HG02759 (cell line): ENCODE data around the gene ADAT3.
A peak's percentile ranks its signal among the peaks of the same experiment; 100 is the strongest.

ENCODE experiments used
- ATAC-seq: cut with Tn5 transposase; IDR thresholded peaks from one replicate; pipeline ENCODE4 v1.9.1; 2021; ENCODE audit warnings: mild to moderate bottlenecking, moderate library complexity; ENCODE audit not compliant: unreplicated experiment

The ADAT3 gene

DNA sequence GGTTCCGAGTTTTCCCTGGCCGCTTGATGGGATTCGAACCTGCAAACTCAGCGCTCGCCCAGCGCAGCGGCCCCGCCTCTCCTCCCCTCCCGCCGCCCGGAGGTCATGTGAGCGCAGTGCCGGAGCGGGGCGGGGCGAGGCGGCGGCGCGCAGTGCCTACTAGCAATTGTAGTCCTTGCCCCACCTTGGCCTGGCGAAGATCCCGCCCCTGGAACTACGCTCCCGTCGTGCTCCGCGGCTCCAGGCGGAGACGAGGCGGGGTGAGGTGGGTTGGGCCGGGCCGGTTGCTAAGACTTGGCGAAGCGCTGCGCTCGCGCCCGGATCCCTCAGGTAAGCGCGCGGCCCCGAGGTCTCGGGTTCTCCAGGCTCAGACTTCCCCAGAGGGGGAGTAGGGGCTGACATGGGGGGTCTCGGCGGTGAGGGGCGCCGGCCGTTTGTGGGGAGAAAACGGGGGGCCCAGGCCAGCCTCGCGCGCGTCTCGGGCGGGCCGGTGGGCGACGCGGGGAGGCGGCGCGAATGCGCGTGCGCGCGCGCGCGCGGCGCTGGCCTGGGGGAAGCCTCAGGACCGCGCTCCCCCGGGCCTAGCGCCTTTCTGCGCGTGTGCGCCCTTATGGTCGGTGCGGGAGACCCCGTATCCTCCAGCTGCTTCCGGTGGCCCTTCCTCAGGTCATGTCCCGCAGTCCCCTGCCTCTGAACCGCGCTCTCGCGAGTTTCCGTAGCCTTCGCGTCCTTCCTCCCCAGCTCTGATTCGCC, at the start of gene ADAT3, which contains the start of gene SCAMP4:
Gene ADAT3 (plus strand): TSS at position 290 of the 753 bp plus-strand sequence. CDS start 6,649 bp downstream, outside the sequence.
Gene SCAMP4 (plus strand): TSS at position 290 of the 753 bp plus-strand sequence. CDS start 9,621 bp downstream, outside the sequence.
- ATAC-seq: peak; percentile 91

- no peak for ATAC-seq
Observed at GRCh38 chr19:1855828-1856255, 49.4 kb upstream of the ADAT3 start.

- ATAC-seq: peak; percentile 3
Observed at GRCh38 chr19:1856345-1856697, 48.9 kb upstream of the ADAT3 start.

- peak; percentile 34 for ATAC-seq
Observed at GRCh38 chr19:1856698-1857603, 48.2 kb upstream of the ADAT3 start.

GRCh38 chr19:1857648-1858326, 47.4 kb upstream of the ADAT3 start:
- ATAC-seq: no peak

GRCh38 chr19:1858412-1859081, 46.7 kb upstream of the ADAT3 start:
- ATAC-seq: no peak

GRCh38 chr19:1859331-1859781, 45.8 kb upstream of the ADAT3 start:
- ATAC-seq: no peak

- no peak for ATAC-seq
Observed at GRCh38 chr19:1860042-1860775, 45.0 kb upstream of the ADAT3 start.

DNA sequence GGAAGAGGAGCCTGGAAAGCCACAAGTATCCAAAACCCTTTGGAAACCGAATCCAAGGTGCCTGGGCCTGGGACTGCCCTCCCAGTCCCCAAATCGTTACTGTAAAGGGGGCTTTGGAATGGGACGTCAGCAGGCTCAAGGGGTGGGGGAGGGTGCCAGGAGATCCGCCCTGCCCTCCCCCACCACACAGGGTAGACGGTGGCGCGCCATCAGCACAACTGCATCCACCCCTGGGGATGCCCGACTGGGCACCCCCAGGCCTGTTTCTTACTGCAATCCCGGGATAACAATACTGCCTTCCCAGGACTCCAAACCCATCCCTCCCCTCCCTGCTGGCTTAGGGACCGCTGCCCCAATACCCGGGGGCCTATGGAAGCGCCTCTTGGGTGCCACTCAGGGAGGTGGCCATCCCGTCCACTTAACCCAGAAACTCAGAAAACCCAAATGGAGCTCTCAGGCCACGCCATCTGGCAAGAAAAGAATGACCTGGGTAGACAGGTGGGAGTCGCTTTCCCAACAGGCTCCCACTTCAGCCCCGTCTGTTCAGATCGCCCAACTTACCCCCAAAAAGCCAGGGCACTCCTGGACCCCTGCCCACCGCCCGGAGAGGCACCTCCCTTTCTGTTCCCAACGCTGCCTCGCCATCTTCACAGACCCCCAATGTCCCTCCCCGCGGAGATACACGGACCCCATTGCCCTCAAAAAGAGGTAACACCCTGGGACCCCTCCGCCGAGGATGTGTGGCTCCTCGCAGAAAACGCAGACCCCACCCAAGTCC, 44.2 kb upstream of the ADAT3 start:
- no peak for ATAC-seq

DNA sequence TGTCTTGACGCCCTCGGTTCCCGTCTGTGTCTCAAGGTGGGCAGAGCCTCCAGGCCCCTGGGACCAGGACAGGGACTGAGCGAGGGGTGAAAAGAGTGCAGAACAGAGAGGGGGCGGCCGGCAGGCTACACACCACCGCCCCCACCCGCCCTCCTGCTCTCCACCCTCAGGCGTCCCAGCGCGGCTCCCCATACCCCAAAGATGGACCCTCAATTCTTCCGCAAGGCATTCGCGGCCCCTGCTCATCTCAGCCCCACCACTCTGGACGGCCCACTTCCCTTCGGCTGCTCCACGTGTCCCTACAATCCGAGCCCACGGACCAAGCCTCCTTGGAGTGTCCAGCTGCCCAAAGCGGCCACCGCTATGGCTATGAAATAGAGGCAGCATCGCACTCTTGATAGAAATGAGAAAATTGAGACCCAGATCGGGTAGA, 43.6 kb upstream of the ADAT3 start:
- no peak for ATAC-seq

DNA sequence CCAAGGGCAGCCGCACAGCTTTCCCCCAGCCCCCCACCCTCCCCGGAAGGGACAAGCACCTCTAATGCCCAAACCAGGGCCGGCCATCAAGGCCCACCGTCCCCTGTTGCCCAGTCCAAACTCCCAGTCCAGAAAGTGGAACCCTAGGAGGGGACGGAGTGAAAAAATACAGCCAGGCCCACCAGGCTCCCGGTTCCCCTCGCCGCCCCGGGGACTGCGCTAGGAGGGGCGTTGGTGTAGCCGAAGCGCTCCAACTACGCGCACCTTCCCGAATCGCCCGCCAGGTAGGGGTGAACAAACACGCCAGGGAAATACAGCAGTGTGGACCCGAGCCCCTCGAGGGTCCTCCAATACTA, 43.2 kb upstream of the ADAT3 start:
- ATAC-seq: no peak

GRCh38 chr19:1862424-1863327, 42.5 kb upstream of the ADAT3 start:
- peak; percentile 1 for ATAC-seq

DNA sequence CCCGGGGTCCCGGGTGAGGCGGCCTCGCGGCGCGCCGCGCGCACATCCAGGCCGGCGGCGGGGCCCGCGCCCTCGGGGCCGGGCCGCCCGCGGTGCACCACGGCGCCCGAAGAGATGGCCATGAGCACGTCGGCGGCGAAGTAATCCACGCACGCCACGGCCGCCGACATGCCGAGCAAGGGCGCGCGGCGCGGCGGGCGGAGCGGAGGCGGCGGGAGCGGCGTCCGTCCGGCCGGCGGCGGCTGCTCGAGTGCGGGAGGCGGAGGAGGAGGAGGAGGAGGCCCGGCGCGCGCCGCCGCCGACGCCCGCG, 41.9 kb upstream of the ADAT3 start, which contains the start of gene KLF16:
Gene KLF16 (minus strand): TSS at position 252 of the 310 bp plus-strand sequence. CDS start 82 bp downstream, at position 170.
- ATAC-seq: peak; percentile 1

DNA sequence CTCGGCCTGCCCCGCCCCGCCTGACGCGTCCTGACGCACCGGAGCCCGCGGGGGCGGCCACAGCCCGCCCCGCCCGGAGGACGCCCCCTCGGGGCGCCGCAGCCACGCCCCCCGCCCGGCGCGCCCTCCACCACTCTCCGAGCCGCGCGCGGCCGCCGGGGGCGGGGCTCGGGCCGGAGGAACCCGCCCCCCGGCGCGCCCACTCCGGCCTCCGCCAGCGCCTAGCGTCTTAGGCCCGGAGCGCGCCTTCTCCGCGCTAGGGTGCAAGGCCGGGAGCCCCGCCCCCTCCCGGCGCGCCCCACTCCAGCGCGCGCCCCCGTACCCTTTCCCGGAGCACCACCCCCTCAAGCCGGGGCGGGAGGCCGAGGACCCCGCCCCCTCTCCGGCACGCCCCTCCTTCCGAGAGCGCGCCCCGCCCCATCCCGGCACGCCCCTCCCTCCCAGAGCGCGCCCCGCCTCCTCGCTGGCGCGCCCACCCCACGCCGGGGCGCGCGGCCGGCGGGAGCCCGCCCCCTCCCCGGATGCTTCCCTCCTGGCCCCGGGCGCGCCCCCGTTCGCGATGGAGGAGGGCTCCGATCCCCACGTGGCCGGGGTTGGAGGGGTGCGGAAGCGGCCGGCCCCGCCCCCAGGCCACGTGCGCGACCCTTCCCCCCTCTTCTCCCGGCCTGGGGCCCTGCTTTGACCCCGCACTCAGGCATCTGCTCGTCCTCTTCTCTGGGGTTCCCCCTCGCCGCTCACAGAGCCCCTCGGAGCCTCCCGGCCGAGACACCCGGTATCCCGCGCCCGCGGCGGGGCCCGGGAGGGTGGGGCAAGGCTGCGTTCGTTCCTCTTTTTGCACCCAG, 41.3 kb upstream of the ADAT3 start:
- peak; percentile 68 for ATAC-seq

- peak; percentile 34 for ATAC-seq
Observed at GRCh38 chr19:1864480-1865171, 40.6 kb upstream of the ADAT3 start.

- ATAC-seq: no peak
Observed at GRCh38 chr19:1865172-1866010, 39.8 kb upstream of the ADAT3 start.
